Neural cell (in vitro differentiated cells): Measurements from ENCODE around the gene XG. TPM values are rescaled to one million over a fixed set of nuclear protein-coding genes. Genes with fewer than 3 reads are reported as not detected.

Source experiments
- H2AFZ ChIP-seq: fragments of 200-600, 300-800 bp; sonication (generic), shearing (Covaris generic); 2 replicates; pipeline ENCODE4 v1.6.0; 2014; ENCODE audit warnings: low read depth, mild to moderate bottlenecking, antibody characterized with exemption, low read length, moderate library complexity
- H3F3A ChIP-seq: fragments of 200-600 bp; shearing (Covaris generic); 2 replicates; pipeline ENCODE4 v1.6.1; 2016; ENCODE audit warnings: mild to moderate bottlenecking, moderate library complexity, mixed read lengths, antibody characterized with exemption, low read length; ENCODE audit not compliant: insufficient read depth, poor library complexity, severe bottlenecking
- H3K27ac ChIP-seq: fragments of 200-600, 300-800 bp; sonication (generic), shearing (Covaris generic); 2 replicates; pipeline ENCODE4 v1.5.1; 2014; ENCODE audit warnings: mild to moderate bottlenecking, low read length, moderate library complexity
- H3K27me3 ChIP-seq: fragments of 300-800, 200-600 bp; sonication (generic), shearing (Covaris generic); 2 replicates; pipeline ENCODE4 v1.6.0; 2014; ENCODE audit warnings: mild to moderate bottlenecking, low read depth, low read length, moderate library complexity; ENCODE audit not compliant: insufficient read depth
- H3K36me3 ChIP-seq: fragments of 300-800, 200-600 bp; sonication (generic), shearing (Covaris generic); 2 replicates; pipeline ENCODE4 v1.5.1; 2014; ENCODE audit warnings: mild to moderate bottlenecking, antibody characterized with exemption, low read length, moderate library complexity; ENCODE audit not compliant: insufficient read depth
- H3K4me2 ChIP-seq: fragments of 300-800, 200-600 bp; sonication (generic), shearing (Covaris generic); 2 replicates; pipeline ENCODE4 v1.6.0; 2014; ENCODE audit warnings: mild to moderate bottlenecking, low read length
- H3K4me3 ChIP-seq: fragments of 300-800, 200-600 bp; sonication (generic), shearing (Covaris generic); 2 replicates; pipeline ENCODE4 v1.5.1; 2014; ENCODE audit warnings: mild to moderate bottlenecking, low read length, moderate library complexity
- H3K79me2 ChIP-seq: fragments of 200-600 bp; shearing (Covaris generic); replicated peaks from 2 replicates; pipeline ENCODE4 v1.6.0; 2014; ENCODE audit warnings: mild to moderate bottlenecking, low read length, moderate library complexity; ENCODE audit not compliant: insufficient read depth
- H3K9ac ChIP-seq: fragments of 300-800, 200-600 bp; sonication (generic), shearing (Covaris generic); 2 replicates; pipeline ENCODE4 v1.6.1; 2016; ENCODE audit warnings: mild to moderate bottlenecking, low read length, mixed read lengths
- H3K9me2 ChIP-seq: fragments of 200-600 bp; shearing (Covaris generic); 2 replicates; pipeline ENCODE4 v1.6.1; 2016; ENCODE audit warnings: mild to moderate bottlenecking, low read length, mixed read lengths; ENCODE audit not compliant: insufficient read depth
- H3K9me3 ChIP-seq: fragments of 200-600, 300-800 bp; sonication (generic), shearing (Covaris generic); 2 replicates; pipeline ENCODE4 v1.6.1; 2016; ENCODE audit warnings: mild to moderate bottlenecking, mixed run types, low read length, moderate library complexity, mixed read lengths
- H4K20me1 ChIP-seq: fragments of 200-600 bp; shearing (Covaris generic); 2 replicates; pipeline ENCODE4 v1.6.1; 2016; ENCODE audit warnings: mild to moderate bottlenecking, mixed run types; ENCODE audit not compliant: insufficient read depth
- CTCF ChIP-seq: fragments of 450-650 bp; IDR thresholded peaks from 2 replicates; pipeline ENCODE4 v1.5.1; 2014; ENCODE audit warnings: antibody characterized with exemption, mild to moderate bottlenecking, moderate library complexity; ENCODE audit not compliant: poor library complexity, severe bottlenecking
- EP300 ChIP-seq: fragments of 450-650 bp; conservative IDR thresholded peaks from 2 replicates; pipeline ENCODE4 v1.6.1; 2014; ENCODE audit warnings: antibody characterized with exemption, mild to moderate bottlenecking, moderate library complexity; ENCODE audit not compliant: poor library complexity, severe bottlenecking
- EZH2 ChIP-seq: fragments of 200-600, 300-800 bp; shearing (Covaris generic), sonication (generic); IDR thresholded peaks from 2 replicates; pipeline ENCODE4 v1.6.1; 2014; ENCODE audit warnings: antibody characterized with exemption, low read length, borderline replicate concordance, mild to moderate bottlenecking; ENCODE audit not compliant: insufficient read depth, poor library complexity, severe bottlenecking
- MXI1 ChIP-seq: fragments of 450-650 bp; conservative IDR thresholded peaks from 2 replicates; pipeline ENCODE4 v1.6.1; 2014; ENCODE audit warnings: antibody characterized with exemption, mild to moderate bottlenecking; ENCODE audit not compliant: poor library complexity, severe bottlenecking
- POLR2AphosphoS5 ChIP-seq: IDR thresholded peaks from 2 replicates; pipeline ENCODE4 v1.6.1; 2012
- RAD21 ChIP-seq: fragments of 450-650 bp; conservative IDR thresholded peaks from 2 replicates; pipeline ENCODE4 v1.6.1; 2014; ENCODE audit warnings: antibody characterized with exemption, mild to moderate bottlenecking, moderate library complexity
- REST ChIP-seq: IDR thresholded peaks from 2 replicates; pipeline ENCODE4 v1.6.1; 2012; ENCODE audit warnings: borderline replicate concordance
- SMC3 ChIP-seq: fragments of 450-650 bp; conservative IDR thresholded peaks from 2 replicates; pipeline ENCODE4 v1.6.1; 2014; ENCODE audit warnings: antibody characterized with exemption, mild to moderate bottlenecking, moderate library complexity; ENCODE audit not compliant: poor library complexity
- TAF1 ChIP-seq: IDR thresholded peaks from 2 replicates; pipeline ENCODE4 v1.6.1; 2012; ENCODE audit warnings: low read depth
- polyA plus RNA-seq: library from polyadenylated mRNA; depleted of rRNA; stranded (reverse); fragments of >200 nt; gene quantifications from 2 replicates; pipeline ENCODE4 v1.2.3, GENCODE V29; 2014

The XG gene
- polyA plus RNA-seq, 1 donor from 2014 or later = 0.37 TPM

- no peaks in the 10 kb centered on the region for H3K27me3 ChIP-seq
- no peaks in the 10 kb centered on the region for H3K79me2 ChIP-seq
- H4K20me1 ChIP-seq = no peaks in the 10 kb centered on the region
- H3K9ac ChIP-seq = no peak overlapping the region
- TF ChIP-seq EZH2 = no peak
- no peak for TF ChIP-seq MXI1
- no peak for TF ChIP-seq RAD21
- no peak for TF ChIP-seq CTCF
- no peak for TF ChIP-seq EP300
- no peak for TF ChIP-seq SMC3
- no peak for TF ChIP-seq TAF1
- no peak for TF ChIP-seq REST
- TF ChIP-seq POLR2AphosphoS5 = no peak
- H3K9me2 ChIP-seq = no peaks in the 10 kb centered on the region
- H3K36me3 ChIP-seq = no peaks in the 10 kb centered on the region
- no peak overlapping the region for H3K27ac ChIP-seq
- H3F3A ChIP-seq = no peaks in the 10 kb centered on the region
- no peak overlapping the region for H2AFZ ChIP-seq
- H3K9me3 ChIP-seq = no peaks in the 10 kb centered on the region
- H3K4me3 ChIP-seq = no peak overlapping the region
- H3K4me2 ChIP-seq = no peak overlapping the region
These were observed 97.0 kb downstream of the XG start for GRCh38 chrX:2848871-2849301.

GRCh38 chrX:2854918-2855317 lies 103.1 kb downstream of the XG start:
- no peaks in the 10 kb centered on the region for H3K27me3 ChIP-seq
- no peaks in the 10 kb centered on the region for H3F3A ChIP-seq
- no peak overlapping the region for H3K27ac ChIP-seq
- no peaks in the 10 kb centered on the region for H3K36me3 ChIP-seq
- no peak overlapping the region for H3K4me3 ChIP-seq
- TF ChIP-seq CTCF = no peak
- no peak overlapping the region for H3K4me2 ChIP-seq
- no peak overlapping the region for H3K9ac ChIP-seq
- H4K20me1 ChIP-seq = no peaks in the 10 kb centered on the region
- H2AFZ ChIP-seq = no peak overlapping the region
- no peaks in the 10 kb centered on the region for H3K9me3 ChIP-seq
- no peaks in the 10 kb centered on the region for H3K79me2 ChIP-seq
- no peaks in the 10 kb centered on the region for H3K9me2 ChIP-seq
